HTR-8/SVneo (cell line): ENCODE results near the gene KIZ.
A peak's percentile ranks its signal among the peaks of the same experiment; 100 is the strongest.

Source experiments
- DNase-seq: peaks from one replicate; pipeline ENCODE4 v3.0.0; 2011; ENCODE audit warnings: low spot score, mixed read lengths; ENCODE audit not compliant: insufficient read length
- FAIRE-seq: peaks from 2 replicates; lab custom pipeline; 2011; peaks lifted over from hg19 to GRCh38; lab: Jason Lieb, UNC

KIZ gene

GRCh38 chr20:21172626-21173025 lies 46.7 kb downstream of the KIZ start:
- DNase-seq (no peak), FAIRE-seq (no peak)

GRCh38 chr20:21173485-21173884 lies 47.6 kb downstream of the KIZ start:
- DNase-seq (peak; percentile 25), FAIRE-seq (no peak)

- FAIRE-seq (no peak), DNase-seq (no peak)
These were observed 48.8 kb downstream of the KIZ start for GRCh38 chr20:21174516-21175239.

GRCh38 chr20:21175433-21175832 lies 49.6 kb downstream of the KIZ start:
- DNase-seq, result no peak
- no peak for FAIRE-seq

- DNase-seq (no peak), FAIRE-seq (no peak)
These were observed 51.9 kb downstream of the KIZ start for GRCh38 chr20:21177767-21178166.

GRCh38 chr20:21179757-21180156 lies 53.9 kb downstream of the KIZ start:
- DNase-seq, result no peak
- no peak for FAIRE-seq

- no peak for DNase-seq
- no peak for FAIRE-seq
These were observed 54.4 kb downstream of the KIZ start for GRCh38 chr20:21180248-21180647.

- FAIRE-seq, result no peak
- DNase-seq, result no peak
These were observed 55.1 kb downstream of the KIZ start for GRCh38 chr20:21181028-21181427.

GRCh38 chr20:21182832-21183563 lies 57.1 kb downstream of the KIZ start:
- FAIRE-seq (no peak), DNase-seq (peak; percentile 78)

GRCh38 chr20:21183722-21184121 lies 57.8 kb downstream of the KIZ start:
- FAIRE-seq, result no peak
- peak; percentile 28 for DNase-seq

GRCh38 chr20:21184819-21185218 lies 58.9 kb downstream of the KIZ start:
- FAIRE-seq, result no peak
- DNase-seq, result no peak

GRCh38 chr20:21185849-21186248 lies 60.0 kb downstream of the KIZ start:
- DNase-seq (no peak), FAIRE-seq (no peak)

- DNase-seq, result no peak
- FAIRE-seq, result no peak
These were observed 64.1 kb downstream of the KIZ start for GRCh38 chr20:21189761-21190523.

- no peak for DNase-seq
- FAIRE-seq, result no peak
These were observed 65.0 kb downstream of the KIZ start for GRCh38 chr20:21190869-21191268.

GRCh38 chr20:21191839-21192238 lies 66.0 kb downstream of the KIZ start:
- no peak for DNase-seq
- FAIRE-seq, result no peak

- FAIRE-seq (no peak), DNase-seq (no peak)
These were observed 76.4 kb downstream of the KIZ start for GRCh38 chr20:21202259-21202658.

GRCh38 chr20:21203088-21203656 lies 77.3 kb downstream of the KIZ start:
- FAIRE-seq, result no peak

GRCh38 chr20:21206584-21206983 lies 80.7 kb downstream of the KIZ start:
- DNase-seq, result no peak
- FAIRE-seq, result no peak

More at GRCh38 chr20:21203088-21203656, 77.3 kb downstream of the KIZ start:
- no peak for DNase-seq

- DNase-seq, result no peak
- no peak for FAIRE-seq
These were observed 83.1 kb downstream of the KIZ start for GRCh38 chr20:21208999-21209398.

- no peak for FAIRE-seq
- no peak for DNase-seq
These were observed 83.8 kb downstream of the KIZ start for GRCh38 chr20:21209668-21210067.

- FAIRE-seq, result no peak
- DNase-seq, result no peak
These were observed 87.8 kb downstream of the KIZ start for GRCh38 chr20:21213691-21214090.
